ENCODE results near the gene POU4F3.

DNA sequence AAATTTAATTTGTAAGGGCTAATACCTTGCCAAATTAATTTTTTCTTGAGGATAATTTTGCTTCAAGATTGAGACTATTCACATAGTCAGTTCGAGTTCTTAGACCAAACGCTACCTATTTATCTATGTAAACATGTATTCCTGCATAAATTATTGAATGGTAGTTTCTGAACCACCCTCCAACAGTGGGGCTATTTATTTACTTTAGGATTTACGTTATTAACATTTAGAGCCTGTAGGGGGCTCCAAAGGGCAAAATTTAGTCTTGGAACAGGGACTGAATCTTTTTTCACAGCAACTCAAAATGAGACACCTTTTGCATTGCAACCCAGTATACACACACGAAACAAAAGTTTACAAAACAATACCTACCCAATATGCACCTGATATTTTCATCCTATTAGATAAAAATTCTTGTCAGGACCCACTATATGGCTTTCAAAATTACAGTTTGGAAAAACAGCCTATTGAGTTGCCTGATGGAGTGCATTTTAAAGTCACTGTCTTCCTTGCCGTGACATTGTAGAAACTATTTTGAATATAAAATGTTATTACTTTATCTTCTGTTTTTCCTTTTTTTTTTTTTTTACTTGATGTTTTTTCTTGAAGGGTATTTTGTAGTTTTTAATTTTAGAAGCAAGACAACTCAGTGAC lies 47.1 kb upstream of the POU4F3 start:
- TF ChIP-seq, protein P1, sequence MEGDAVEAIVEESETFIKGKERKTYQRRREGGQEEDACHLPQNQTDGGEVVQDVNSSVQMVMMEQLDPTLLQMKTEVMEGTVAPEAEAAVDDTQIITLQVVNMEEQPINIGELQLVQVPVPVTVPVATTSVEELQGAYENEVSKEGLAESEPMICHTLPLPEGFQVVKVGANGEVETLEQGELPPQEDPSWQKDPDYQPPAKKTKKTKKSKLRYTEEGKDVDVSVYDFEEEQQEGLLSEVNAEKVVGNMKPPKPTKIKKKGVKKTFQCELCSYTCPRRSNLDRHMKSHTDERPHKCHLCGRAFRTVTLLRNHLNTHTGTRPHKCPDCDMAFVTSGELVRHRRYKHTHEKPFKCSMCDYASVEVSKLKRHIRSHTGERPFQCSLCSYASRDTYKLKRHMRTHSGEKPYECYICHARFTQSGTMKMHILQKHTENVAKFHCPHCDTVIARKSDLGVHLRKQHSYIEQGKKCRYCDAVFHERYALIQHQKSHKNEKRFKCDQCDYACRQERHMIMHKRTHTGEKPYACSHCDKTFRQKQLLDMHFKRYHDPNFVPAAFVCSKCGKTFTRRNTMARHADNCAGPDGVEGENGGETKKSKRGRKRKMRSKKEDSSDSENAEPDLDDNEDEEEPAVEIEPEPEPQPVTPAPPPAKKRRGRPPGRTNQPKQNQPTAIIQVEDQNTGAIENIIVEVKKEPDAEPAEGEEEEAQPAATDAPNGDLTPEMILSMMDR (IDR thresholded peaks at IDR 0.05) = peak in 2 of 3 donors; percentile 44 to 65
- TF ChIP-seq POLR2A (IDR thresholded peaks at IDR 0.05) (no peak), POLR2AphosphoS5 (IDR thresholded peaks at IDR 0.05) (no peak)
